Skeletal muscle tissue (tissue), 4 donors: Measurements from ENCODE around the gene SPIRE1. TPM values are rescaled to one million over a fixed set of nuclear protein-coding genes. Genes with fewer than 3 reads are reported as not detected.

Source experiments
- H3K27ac ChIP-seq: one replicate; pipeline ENCODE4 v1.7.0; 2013; ENCODE audit warnings: mild to moderate bottlenecking, low read depth, low read length, inconsistent platforms
- H3K27me3 ChIP-seq, 3 donors: one replicate each; pipeline ENCODE4 v1.7.0; 2013; ENCODE audit warnings: low read length in 3 of 3; ENCODE audit not compliant: control insufficient read depth in 3 of 3, insufficient read depth in 3 of 3
- H3K36me3 ChIP-seq, 3 donors: one replicate each; pipeline ENCODE4 v1.7.0; 2013; ENCODE audit warnings: low read length in 3 of 3; ENCODE audit not compliant: control insufficient read depth in 3 of 3, insufficient read depth in 3 of 3
- H3K4me1 ChIP-seq, 3 donors: one replicate each; pipeline ENCODE4 v1.7.0; 2013; ENCODE audit warnings: low read length in 3 of 3, mild to moderate bottlenecking in 3 of 3; ENCODE audit not compliant: control insufficient read depth in 3 of 3, insufficient read depth in 3 of 3
- H3K4me3 ChIP-seq, 3 donors: one replicate each; pipeline ENCODE4 v1.7.0; 2013; ENCODE audit warnings: low read length in 3 of 3
- H3K9ac ChIP-seq, 3 donors: one replicate each; pipeline ENCODE4 v1.7.0; 2013; ENCODE audit warnings: low read length in 3 of 3, mild to moderate bottlenecking in 3 of 3, moderate library complexity in 2 of 3, low read depth in 1 of 3
- H3K9me3 ChIP-seq, 3 donors: one replicate each; pipeline ENCODE4 v1.7.0; 2013; ENCODE audit warnings: low read length in 3 of 3; ENCODE audit not compliant: control insufficient read depth in 3 of 3
- total RNA-seq: library from RNA; depleted of rRNA; stranded (reverse); fragments of >200 nt; gene quantifications from one replicate; pipeline ENCODE4 v1.2.3, GENCODE V29; 2014
- donor health status: Osteomylitis.

Gene SPIRE1
- total RNA-seq, 1 donor from 2014 or later: 15.1 TPM

DNA sequence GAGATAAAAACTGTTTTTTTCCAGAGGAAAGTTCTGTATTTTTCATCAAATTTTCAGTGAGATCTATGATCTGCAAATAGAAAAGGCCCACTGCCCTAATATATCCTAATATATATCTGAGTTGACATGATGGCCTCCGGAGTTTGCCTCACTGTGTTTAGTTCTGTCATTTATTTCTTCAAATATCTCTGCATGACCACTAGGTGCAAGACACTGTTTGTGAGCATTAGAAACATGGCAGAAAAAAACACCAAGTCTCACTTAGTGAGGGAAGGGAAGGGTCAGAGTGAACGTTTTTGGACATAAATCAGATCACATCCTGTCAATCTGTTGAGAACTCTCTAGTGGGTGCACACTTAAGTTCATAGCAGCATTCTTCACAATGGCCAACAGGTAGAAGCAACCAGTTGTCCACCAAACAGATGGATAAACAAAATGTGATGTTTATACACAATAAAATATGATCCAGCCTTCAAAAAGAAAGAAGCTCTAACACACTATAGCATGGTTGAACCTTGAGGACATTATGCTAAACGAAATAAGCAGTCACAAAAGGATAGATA lies 53.4 kb downstream of the SPIRE1 start:
- Histone ChIP-seq H3K9me3 (no peaks in the 10 kb centered on the region), H3K27me3 (no peaks in the 10 kb centered on the region), H3K4me3 (no peak overlapping the region), H3K27ac (no peak overlapping the region), H3K9ac (no peak overlapping the region), H3K4me1 (peaks cover 0 to 3% (median 0%) of the 10 kb centered on the region in 3 donors), H3K36me3 (no peaks in the 10 kb centered on the region)

DNA sequence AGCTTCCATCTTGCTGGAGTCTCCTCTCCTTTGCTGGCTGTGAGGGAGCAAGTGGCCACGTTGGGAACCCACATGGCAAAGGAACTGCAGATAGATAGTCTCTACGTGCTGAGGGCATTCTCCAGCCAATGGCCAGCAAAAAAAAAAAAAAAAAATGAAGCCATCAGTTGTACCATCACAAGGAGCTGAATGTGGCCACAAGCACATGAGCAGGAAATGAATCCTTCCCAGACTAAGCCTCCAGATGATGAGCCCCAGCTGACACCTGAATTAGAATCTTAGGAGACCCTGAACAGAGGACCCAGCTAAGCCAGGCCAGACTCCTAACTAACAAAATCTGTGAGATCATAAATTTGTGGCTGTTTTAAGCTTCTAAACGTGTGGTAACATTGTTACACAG lies 57.9 kb downstream of the SPIRE1 start:
- peaks cover 8 to 10% (median 9%) of the 10 kb centered on the region in 3 donors for H3K4me1 ChIP-seq
- H3K36me3 ChIP-seq: no peaks in the 10 kb centered on the region

DNA sequence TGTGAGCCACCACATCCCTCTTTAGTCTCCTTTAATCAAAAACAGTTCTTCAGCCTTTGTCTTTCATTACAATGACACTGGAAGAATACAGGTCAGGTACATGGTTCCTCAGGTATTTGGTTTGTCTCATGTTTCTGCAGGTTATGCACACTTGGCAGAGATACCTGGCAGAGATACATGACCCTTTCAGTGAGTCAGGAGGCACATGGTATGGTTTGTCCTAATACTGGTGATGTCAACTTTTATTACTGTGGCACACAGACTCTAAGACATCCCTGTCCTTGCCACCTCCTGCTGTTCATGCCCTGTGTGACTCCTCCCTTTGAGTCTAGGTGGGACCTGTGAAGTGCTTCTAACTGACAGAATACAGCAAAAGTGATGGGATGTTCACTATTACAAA lies 58.4 kb downstream of the SPIRE1 start:
- no peaks in the 10 kb centered on the region for H3K9me3 ChIP-seq
- no peaks in the 10 kb centered on the region for H3K27me3 ChIP-seq
- no peak overlapping the region for H3K27ac ChIP-seq
- no peak overlapping the region for H3K9ac ChIP-seq
- H3K4me3 ChIP-seq: no peak overlapping the region
- peaks cover 8 to 10% (median 9%) of the 10 kb centered on the region in 3 donors for H3K4me1 ChIP-seq
- H3K36me3 ChIP-seq: no peaks in the 10 kb centered on the region

More for the DNA sequence above, 57.9 kb downstream of the SPIRE1 start:
- H3K4me3 ChIP-seq: no peak overlapping the region
- no peaks in the 10 kb centered on the region for H3K27me3 ChIP-seq
- no peak overlapping the region for H3K27ac ChIP-seq
- no peaks in the 10 kb centered on the region for H3K9me3 ChIP-seq
- no peak overlapping the region for H3K9ac ChIP-seq

DNA sequence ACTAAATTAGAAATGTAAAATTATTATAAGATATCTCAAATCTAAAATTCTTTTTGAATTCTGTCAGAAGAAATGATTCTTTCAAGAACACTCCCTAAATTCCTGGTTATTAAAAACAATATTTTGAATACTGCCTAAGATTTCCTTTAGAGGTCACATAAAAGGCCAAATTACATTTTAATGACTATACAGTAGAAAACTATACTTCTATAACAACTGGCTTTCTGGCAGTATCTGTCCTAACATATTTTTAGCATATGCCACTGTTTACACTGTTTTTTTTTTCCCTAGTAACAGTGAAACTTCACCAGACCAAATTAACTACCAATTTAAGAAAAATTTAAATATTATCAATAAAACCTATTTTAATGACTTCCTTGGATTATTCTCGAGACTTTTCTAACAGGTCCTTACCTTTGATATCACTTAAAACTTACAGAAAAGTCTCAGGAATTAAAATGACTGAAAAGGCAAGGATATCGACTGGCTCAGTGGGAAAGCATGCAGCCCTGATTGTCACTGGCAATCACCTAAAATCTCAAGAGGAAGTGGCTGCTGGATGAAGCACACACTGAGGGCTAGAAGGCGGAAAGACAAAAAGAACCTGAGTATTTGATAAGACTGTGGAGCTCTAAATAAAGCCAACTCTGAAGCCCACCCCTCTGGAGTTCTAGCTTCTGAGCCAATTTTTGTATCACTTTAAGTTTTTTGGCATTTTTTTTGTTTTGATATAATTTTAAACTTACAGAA lies 59.6 kb downstream of the SPIRE1 start:
- H3K36me3 ChIP-seq: no peaks in the 10 kb centered on the region
- no peaks in the 10 kb centered on the region for H3K9me3 ChIP-seq
- H3K27me3 ChIP-seq: no peaks in the 10 kb centered on the region
- peaks cover 8 to 10% (median 9%) of the 10 kb centered on the region in 3 donors for H3K4me1 ChIP-seq
- H3K27ac ChIP-seq: no peak overlapping the region
- no peak overlapping the region for H3K4me3 ChIP-seq
- no peak overlapping the region for H3K9ac ChIP-seq

DNA sequence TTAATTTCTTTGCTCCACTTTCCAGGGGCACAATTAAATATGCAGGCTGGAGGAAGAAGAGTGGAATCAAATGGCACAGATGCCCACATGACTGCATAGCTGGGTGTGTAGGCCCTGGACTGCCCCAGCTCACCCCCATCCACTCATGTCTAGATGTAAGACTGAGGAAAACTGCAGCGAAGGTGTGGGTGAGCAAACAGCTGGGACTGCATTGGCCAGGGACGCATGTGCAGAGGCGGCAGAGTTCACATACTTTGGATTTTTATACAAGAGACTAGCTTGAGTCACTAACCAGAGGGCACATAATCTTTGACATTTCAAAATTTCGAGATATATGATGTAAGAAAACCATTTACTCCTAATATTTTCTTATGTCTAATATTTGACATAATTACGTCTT lies 60.1 kb downstream of the SPIRE1 start:
- Histone ChIP-seq H3K27me3 (no peaks in the 10 kb centered on the region), H3K36me3 (no peaks in the 10 kb centered on the region), H3K9me3 (no peaks in the 10 kb centered on the region), H3K27ac (no peak overlapping the region), H3K9ac (no peak overlapping the region), H3K4me1 (peaks cover 8 to 10% (median 9%) of the 10 kb centered on the region in 3 donors), H3K4me3 (no peak overlapping the region)

- Histone ChIP-seq H3K36me3 (no peaks in the 10 kb centered on the region), H3K4me1 (peaks cover 8 to 10% (median 9%) of the 10 kb centered on the region in 3 donors), H3K9me3 (no peaks in the 10 kb centered on the region), H3K4me3 (no peak overlapping the region), H3K27me3 (no peaks in the 10 kb centered on the region), H3K9ac (no peak overlapping the region), H3K27ac (no peak overlapping the region)
Observed at GRCh38 chr18:12595571-12596255, 62.2 kb downstream of the SPIRE1 start.

DNA sequence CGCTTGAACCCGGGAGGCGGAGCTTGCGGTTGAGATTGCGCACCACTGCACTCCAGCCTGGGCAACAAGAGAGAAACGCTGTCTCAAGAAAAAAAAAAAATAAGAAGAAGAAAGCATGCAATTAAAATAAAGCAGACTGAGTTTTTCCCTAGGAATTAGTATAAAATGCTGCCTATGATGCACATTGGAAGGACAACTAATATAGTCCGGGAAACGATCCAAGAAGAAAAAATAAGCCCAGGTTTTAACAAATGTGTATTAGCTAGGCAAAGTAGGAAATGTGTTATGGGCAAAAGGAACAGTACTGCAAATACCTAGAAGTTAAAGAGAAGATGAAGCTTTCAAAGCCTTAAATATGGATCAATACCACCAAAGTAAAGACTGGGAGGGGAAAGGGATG lies 64.0 kb downstream of the SPIRE1 start:
- Histone ChIP-seq H3K9me3 (no peaks in the 10 kb centered on the region), H3K36me3 (no peaks in the 10 kb centered on the region), H3K4me1 (peaks cover 8 to 10% (median 9%) of the 10 kb centered on the region in 3 donors), H3K27me3 (no peaks in the 10 kb centered on the region), H3K4me3 (no peak overlapping the region), H3K27ac (no peak overlapping the region), H3K9ac (no peak overlapping the region)

DNA sequence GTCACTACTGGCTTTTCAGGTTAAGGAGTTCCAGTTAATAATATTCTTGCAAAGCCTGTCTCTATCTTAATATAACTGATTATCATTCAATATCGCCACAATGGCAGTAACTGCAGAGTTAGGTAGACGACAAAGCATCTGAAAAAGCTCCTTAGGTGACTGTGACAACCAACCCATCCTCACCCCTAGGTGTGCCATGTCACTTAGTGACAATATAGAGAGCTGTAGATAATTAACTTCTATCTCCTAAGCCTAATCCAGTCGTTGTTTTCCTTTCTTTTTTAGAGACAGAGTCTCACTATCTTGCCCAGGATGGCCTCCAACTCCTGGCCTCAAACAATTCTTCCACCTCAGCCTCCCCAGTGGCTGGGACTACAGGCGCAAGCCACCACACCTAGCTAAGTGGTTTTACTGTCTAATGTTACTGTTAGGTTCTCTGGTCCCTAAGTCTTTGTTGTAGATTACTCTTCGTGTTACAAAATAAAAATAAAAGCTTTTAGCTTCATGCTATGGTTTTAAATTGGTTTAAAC lies 65.2 kb downstream of the SPIRE1 start:
- Histone ChIP-seq H3K4me1 (peaks cover 6 to 8% (median 6%) of the 10 kb centered on the region in 3 donors), H3K27me3 (no peaks in the 10 kb centered on the region), H3K4me3 (no peak overlapping the region), H3K9ac (no peak overlapping the region), H3K27ac (no peak overlapping the region), H3K36me3 (no peaks in the 10 kb centered on the region), H3K9me3 (no peaks in the 10 kb centered on the region)

- Histone ChIP-seq H3K9me3 (no peaks in the 10 kb centered on the region), H3K4me3 (no peak overlapping the region), H3K4me1 (no peaks in the 10 kb centered on the region)
Observed at GRCh38 chr18:12589448-12589847, 68.5 kb downstream of the SPIRE1 start.

DNA sequence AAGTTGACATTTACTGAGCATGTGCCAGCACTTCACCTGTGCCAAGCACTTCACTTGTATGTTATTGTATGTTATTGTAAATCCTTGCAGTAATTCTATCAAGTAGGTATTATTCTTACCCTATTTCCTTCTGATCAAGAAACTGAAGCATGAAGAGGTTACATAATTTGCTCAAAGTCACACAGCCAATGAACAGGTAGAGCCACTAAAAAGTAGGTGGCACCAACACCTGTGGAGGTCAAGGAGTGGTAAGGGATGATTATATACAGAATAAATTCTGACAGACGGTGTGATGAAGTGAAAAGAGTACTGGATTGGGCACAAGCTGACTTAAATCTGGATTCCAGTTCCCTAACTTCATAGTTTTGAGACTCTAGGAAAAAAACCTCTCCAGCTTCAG lies 71.0 kb downstream of the SPIRE1 start:
- Histone ChIP-seq H3K36me3 (no peaks in the 10 kb centered on the region), H3K27me3 (no peaks in the 10 kb centered on the region), H3K9me3 (no peaks in the 10 kb centered on the region), H3K9ac (no peak overlapping the region), H3K27ac (no peak overlapping the region), H3K4me3 (no peak overlapping the region), H3K4me1 (no peaks in the 10 kb centered on the region)

More at GRCh38 chr18:12589448-12589847, 68.5 kb downstream of the SPIRE1 start:
- no peak overlapping the region for H3K9ac ChIP-seq
- no peaks in the 10 kb centered on the region for H3K36me3 ChIP-seq
- no peak overlapping the region for H3K27ac ChIP-seq
- no peaks in the 10 kb centered on the region for H3K27me3 ChIP-seq
